Thymus (tissue), 14 donors: ENCODE results near the gene RERG. TPM values are rescaled to one million over a fixed set of nuclear protein-coding genes. Genes with fewer than 3 reads are reported as not detected.

Experiments used
- DNase-seq, 9 donors: peaks; one replicate each; pipeline ENCODE4 v3.0.0-alpha.2; 2013; ENCODE audit warnings: low spot score in 9 of 9, low read depth in 6 of 9, missing footprints in 1 of 9
- H3K27ac ChIP-seq, 2 donors: one replicate each; pipeline ENCODE4 v1.5.1; 2013; ENCODE audit warnings: control low read depth in 1 of 2, low read depth in 1 of 2, low read length in 1 of 2, mild to moderate bottlenecking in 1 of 2, moderate library complexity in 1 of 2
- H3K27me3 ChIP-seq, 2 donors: one replicate each; pipeline ENCODE4 v1.5.1; 2013; ENCODE audit warnings: low read length in 1 of 2; ENCODE audit not compliant: control insufficient read depth in 2 of 2, insufficient read depth in 1 of 2
- H3K36me3 ChIP-seq, 2 donors: one replicate each; pipeline ENCODE4 v1.5.1; 2013; ENCODE audit warnings: low read length in 1 of 2, mild to moderate bottlenecking in 1 of 2, moderate library complexity in 1 of 2; ENCODE audit not compliant: control insufficient read depth in 2 of 2, insufficient read depth in 2 of 2
- H3K4me1 ChIP-seq, 2 donors: one replicate each; pipeline ENCODE4 v1.5.1; 2013; ENCODE audit warnings: low read length in 2 of 2; ENCODE audit not compliant: control insufficient read depth in 2 of 2, insufficient read depth in 2 of 2
- H3K4me3 ChIP-seq, 2 donors: one replicate each; pipeline ENCODE4 v1.5.1; 2013; ENCODE audit warnings: low read length in 2 of 2, control low read depth in 1 of 2, mild to moderate bottlenecking in 1 of 2
- H3K9me3 ChIP-seq, 2 donors: one replicate each; pipeline ENCODE4 v1.5.1; 2013; ENCODE audit warnings: low read length in 1 of 2, mild to moderate bottlenecking in 1 of 2; ENCODE audit not compliant: control insufficient read depth in 2 of 2, insufficient read depth in 1 of 2
- WGBS: extraction: QIAGEN DNeasy Blood & Tissue Kit; methylation state at CpG from one replicate; pipeline ENCODE4 v1.1.7; 2013; 5-methylcytosine and 5-hydroxymethylcytosine counted together
- long read RNA-seq, 10 donors: transcript quantifications; one replicate each; lab custom pipeline, GENCODE V29; 2026
- polyA plus RNA-seq: library from polyadenylated mRNA; stranded (reverse); fragments of 200-250 nt; gene quantifications from one replicate; pipeline ENCODE4 v1.2.3, GENCODE V29; 2013
- total RNA-seq: library from RNA; stranded (reverse); fragments of 120-200 nt; gene quantifications from one replicate; pipeline ENCODE4 v1.2.4, GENCODE V29; 2013
- donor health status: healthy.

The RERG gene
- total RNA-seq (1.4 TPM), polyA plus RNA-seq (3.1 TPM)
- long read RNA-seq, donor 1 = 0 reads
- long read RNA-seq, donor 2 = 0 reads
- long read RNA-seq, donor 3, partial matches to known transcripts = 0 of 2 reads
- long read RNA-seq, donor 3, other reads (novel, unspliced or antisense) = 0 of 2 reads
- long read RNA-seq, donor 4, partial matches to known transcripts = 0 of 1 reads
- long read RNA-seq, donor 4, other reads (novel, unspliced or antisense) = 0 of 1 reads
- long read RNA-seq, donor 5, partial matches to known transcripts = 0 of 3 reads
- long read RNA-seq, donor 5, other reads (novel, unspliced or antisense) = 0 of 3 reads
- long read RNA-seq, donor 6, partial matches to known transcripts = 0 of 1 reads
- long read RNA-seq, donor 6, other reads (novel, unspliced or antisense) = 0 of 1 reads
- long read RNA-seq, donor 7, partial matches to known transcripts = 0 of 1 reads
- long read RNA-seq, donor 7, other reads (novel, unspliced or antisense) = 0 of 1 reads
- long read RNA-seq, donor 8, partial matches to known transcripts = 0 of 1 reads
- long read RNA-seq, donor 8, other reads (novel, unspliced or antisense) = 0 of 1 reads
- long read RNA-seq, donor 9 = 0 reads
- long read RNA-seq, donor 10 = 0 reads

- Histone ChIP-seq H3K36me3 (no peaks in the 10 kb centered on the region), H3K27ac (no peak within 1 kb of the TSS), H3K4me1 (peaks cover 0 to 2% of the 10 kb centered on the region in 2 donors), H3K4me3 (peak within 1 kb of the TSS; percentile 7 to 40), H3K27me3 (peaks cover 9 to 19% of the 10 kb centered on the region in 2 donors), H3K9me3 (no peaks in the 10 kb centered on the region)
- peak; percentile 18 to 81 (median 57) for DNase-seq
- 6% methylated on average over 55 of the region's 55 CpGs for WGBS
Observed at GRCh38 chr12:15220915-15221885, at the start of gene RERG. TSS of gene RERG (minus strand) at chr12:15221417. CDS start at chr12:15217489, 3,928 bp downstream.

GRCh38 chr12:15270591-15270990, 49.4 kb upstream of the RERG start:
- Histone ChIP-seq H3K27me3 (no peaks in the 10 kb centered on the region), H3K36me3 (no peaks in the 10 kb centered on the region), H3K4me1 (no peaks in the 10 kb centered on the region), H3K4me3 (no peak overlapping the region), H3K9me3 (no peaks in the 10 kb centered on the region), H3K27ac (no peak overlapping the region)
- WGBS = 34% methylated on average over 4 of the region's 4 CpGs
- DNase-seq = no peak

GRCh38 chr12:15268927-15269552, 47.8 kb upstream of the RERG start:
- WGBS = 2% methylated on average over 2 of the region's 2 CpGs
- no peaks in the 10 kb centered on the region for H3K4me1 ChIP-seq
- no peak overlapping the region for H3K4me3 ChIP-seq
- H3K27me3 ChIP-seq = no peaks in the 10 kb centered on the region
- no peaks in the 10 kb centered on the region for H3K36me3 ChIP-seq
- peak in 6 of 9 donors; percentile 15 to 51 (median 32) for DNase-seq
- no peak overlapping the region for H3K27ac ChIP-seq
- no peaks in the 10 kb centered on the region for H3K9me3 ChIP-seq

- Histone ChIP-seq H3K36me3 (no peaks in the 10 kb centered on the region), H3K4me3 (no peak overlapping the region), H3K27me3 (no peaks in the 10 kb centered on the region), H3K4me1 (no peaks in the 10 kb centered on the region), H3K27ac (no peak overlapping the region), H3K9me3 (no peaks in the 10 kb centered on the region)
- 92% methylated on average over 1 of the region's 1 CpG for WGBS
- no peak for DNase-seq
Observed at GRCh38 chr12:15268309-15268708, 47.1 kb upstream of the RERG start.

- Histone ChIP-seq H3K27me3 (no peaks in the 10 kb centered on the region), H3K36me3 (no peaks in the 10 kb centered on the region), H3K27ac (no peak overlapping the region), H3K4me1 (no peaks in the 10 kb centered on the region), H3K4me3 (no peak overlapping the region), H3K9me3 (no peaks in the 10 kb centered on the region)
- no peak for DNase-seq
Observed at GRCh38 chr12:15265875-15266274, 44.7 kb upstream of the RERG start.

- no peaks in the 10 kb centered on the region for H3K27me3 ChIP-seq
- DNase-seq = no peak
- H3K4me1 ChIP-seq = no peaks in the 10 kb centered on the region
- H3K36me3 ChIP-seq = no peaks in the 10 kb centered on the region
- H3K27ac ChIP-seq = no peak overlapping the region
- no peak overlapping the region for H3K4me3 ChIP-seq
- H3K9me3 ChIP-seq = no peaks in the 10 kb centered on the region
- WGBS = 90% methylated on average over 4 of the region's 4 CpGs
Observed at GRCh38 chr12:15256761-15257160, 35.5 kb upstream of the RERG start.

GRCh38 chr12:15253990-15254389, 32.8 kb upstream of the RERG start:
- Histone ChIP-seq H3K27me3 (no peaks in the 10 kb centered on the region), H3K4me1 (no peaks in the 10 kb centered on the region), H3K4me3 (no peak overlapping the region), H3K27ac (no peak overlapping the region), H3K9me3 (no peaks in the 10 kb centered on the region), H3K36me3 (no peaks in the 10 kb centered on the region)
- WGBS = 94% methylated on average over 1 of the region's 1 CpG
- no peak for DNase-seq

- DNase-seq = no peak
- Histone ChIP-seq H3K9me3 (no peaks in the 10 kb centered on the region), H3K27ac (no peak overlapping the region), H3K4me1 (no peaks in the 10 kb centered on the region), H3K36me3 (no peaks in the 10 kb centered on the region), H3K4me3 (no peak overlapping the region), H3K27me3 (no peaks in the 10 kb centered on the region)
- WGBS = 95% methylated on average over 4 of the region's 4 CpGs
Observed at GRCh38 chr12:15244926-15245325, 23.7 kb upstream of the RERG start.
